B cell (primary cell): Measurements from ENCODE around the gene PLCB1. TPM values are rescaled to one million over a fixed set of nuclear protein-coding genes. Genes with fewer than 3 reads are reported as not detected.

Experiments used
- ATAC-seq: fragments of 200-7000 bp; cut with Tn5 transposase; one replicate; pipeline ENCODE4 v1.10.0; 2021; ENCODE audit warnings: low read depth, mild to moderate bottlenecking, moderate number of reproducible peaks, moderate library complexity
- CTCF ChIA-PET: fragments of 350-600 bp; sonication (Branson Sonifier 250); formaldehyde crosslinking; loops from one replicate; lab custom pipeline; 2021; ENCODE audit warnings: antibody characterized with exemption, inconsistent platforms; lab: Charles Lee
- POLR2A ChIA-PET: fragments of 350-600 bp; sonication (Branson Sonifier 250); formaldehyde crosslinking; loops from one replicate; lab custom pipeline; 2021; ENCODE audit warnings: antibody characterized with exemption; lab: Charles Lee
- DNase-seq: peaks from one replicate; pipeline ENCODE4 v3.0.0; 2013
- H2AFZ ChIP-seq: 2 replicates; pipeline ENCODE4 v1.6.1; 2012; ENCODE audit warnings: mild to moderate bottlenecking, low read depth, low read length; ENCODE audit not compliant: insufficient read depth, poor library complexity, severe bottlenecking
- H3K27ac ChIP-seq, 2 donors: 1 replicate in 1 of 2; 2 replicates in 1 of 2; pipeline ENCODE4 v1.5.1; 2012 to 2013; ENCODE audit warnings: low read length in 2 of 2, mild to moderate bottlenecking in 2 of 2, moderate library complexity in 1 of 2
- H3K27me3 ChIP-seq, 4 experiments: fragments of 200-600 bp in 1 of 4; sonication (generic) in 1 of 4; replicated peaks in 1 of 4; 1 replicate in 2 of 4; 2 replicates in 2 of 4; pipeline versions ENCODE4 v1.6.1 to v1.7.0; 2013 to 2016; ENCODE audit warnings: low read length in 3 of 4, mild to moderate bottlenecking in 2 of 4, mixed read lengths in 1 of 4, moderate library complexity in 1 of 4; ENCODE audit not compliant: insufficient read depth in 4 of 4, control insufficient read depth in 3 of 4; ENCODE audit errors: control extremely low read depth in 1 of 4
- H3K36me3 ChIP-seq, 2 experiments: replicated peaks in 1 of 2; 1 replicate in 1 of 2; 2 replicates in 1 of 2; pipeline versions ENCODE4 v1.6.1 to v1.7.1; 2013; ENCODE audit warnings: low read length in 1 of 2; ENCODE audit not compliant: insufficient read depth in 2 of 2, control insufficient read depth in 1 of 2; ENCODE audit errors: control extremely low read depth in 1 of 2, extremely low read depth in 1 of 2
- H3K4me1 ChIP-seq, 2 donors: fragments of 200-600 bp in 1 of 2; sonication (generic) in 1 of 2; 1 replicate in 1 of 2; 2 replicates in 1 of 2; pipeline versions ENCODE4 v1.5.1 to v1.6.1; 2013 to 2017; ENCODE audit warnings: low read length in 2 of 2; ENCODE audit not compliant: control insufficient read depth in 2 of 2, insufficient read depth in 2 of 2
- H3K4me2 ChIP-seq: replicated peaks from 2 replicates; pipeline ENCODE3; 2012; ENCODE audit warnings: mild to moderate bottlenecking, low read depth, low read length; ENCODE audit not compliant: poor library complexity, severe bottlenecking
- H3K4me3 ChIP-seq, 5 experiments: fragments of 200-600 bp in 1 of 5; sonication (generic) in 1 of 5; 1 replicate in 3 of 5; 2 replicates in 2 of 5; pipeline versions ENCODE4 v1.5.1 to v1.7.0; 2011 to 2016; ENCODE audit warnings: low read length in 4 of 5, mild to moderate bottlenecking in 4 of 5, low read depth in 2 of 5, control low read depth in 1 of 5, moderate library complexity in 1 of 5; ENCODE audit not compliant: insufficient read depth in 1 of 5; ENCODE audit errors: control extremely low read depth in 1 of 5, extremely low read depth in 1 of 5
- H3K79me2 ChIP-seq: fragments of 200-600 bp; sonication (generic); one replicate; pipeline ENCODE4 v1.6.0; 2016; ENCODE audit warnings: low read length; ENCODE audit not compliant: control insufficient read depth, insufficient read depth
- H3K9ac ChIP-seq: fragments of 200-600 bp; sonication (generic); 2 replicates; pipeline ENCODE4 v1.6.1; 2017; ENCODE audit warnings: mild to moderate bottlenecking, low read length, moderate library complexity
- H3K9me3 ChIP-seq, 3 donors: one replicate each; pipeline versions ENCODE4 v1.6.1 to v1.7.1; 2013; ENCODE audit warnings: low read length in 2 of 3; ENCODE audit not compliant: control insufficient read depth in 2 of 3, insufficient read depth in 1 of 3; ENCODE audit errors: control extremely low read depth in 1 of 3
- H4K20me1 ChIP-seq: 2 replicates; pipeline ENCODE4 v1.6.0; 2012; ENCODE audit warnings: mild to moderate bottlenecking, low read length; ENCODE audit not compliant: insufficient read depth, control insufficient read depth, poor library complexity, severe bottlenecking
- H3K27ac Mint-ChIP-seq: one replicate; pipeline ENCODE4 v1.8.0; 2021; ENCODE audit warnings: mixed read lengths
- H3K27me3 Mint-ChIP-seq: one replicate; pipeline ENCODE4 v1.8.0; 2021; ENCODE audit warnings: mixed read lengths
- H3K4me1 Mint-ChIP-seq: one replicate; pipeline ENCODE4 v1.8.0; 2021; ENCODE audit warnings: mixed read lengths
- H3K4me3 Mint-ChIP-seq: one replicate; pipeline ENCODE4 v1.8.0; 2021; ENCODE audit warnings: mixed read lengths
- H3K9me3 Mint-ChIP-seq: one replicate; pipeline ENCODE4 v1.8.0; 2022; ENCODE audit warnings: mixed read lengths; ENCODE audit not compliant: insufficient read depth
- CTCF ChIP-seq: fragments of 200-600 bp; IDR thresholded peaks from one replicate; pipeline ENCODE4 v1.8.0; 2022; ENCODE audit warnings: antibody characterized with exemption, mild to moderate bottlenecking
- EZH2 ChIP-seq: IDR thresholded peaks from 2 replicates; pipeline ENCODE4 v1.6.1; 2012; ENCODE audit warnings: borderline replicate concordance, low read depth, mild to moderate bottlenecking, moderate library complexity, low read length; ENCODE audit not compliant: insufficient read depth, poor library complexity, severe bottlenecking
- WGBS: methylation state at CpG from one replicate; pipeline ENCODE4 v1.1.5; 2013; ENCODE audit warnings: missing lambda C conversion rate; ENCODE audit not compliant: insufficient coverage; 5-methylcytosine and 5-hydroxymethylcytosine counted together
- intact Hi-C: fragments of 100-400 bp; cut with micrococcal nuclease; formaldehyde crosslinking; loops from one replicate; pipeline ENCODE4 v1.10.0; 2022
- polyA plus RNA-seq: library from polyadenylated mRNA; depleted of rRNA; stranded (reverse); fragments of >200 nt; gene quantifications from 2 replicates; pipeline ENCODE4 v1.2.3, GENCODE V29; 2012
- total RNA-seq, 2 donors: library from RNA; stranded (reverse); fragments of 120-200 nt in 1 of 2; gene quantifications; 1 replicate in 1 of 2; 2 replicates in 1 of 2; pipeline versions ENCODE4 v1.2.3 to v1.2.4, GENCODE V29; 2013 to 2022

PLCB1 gene
- total and polyA plus RNA-seq, 2 donors (not counting 1 experiment from before 2014, with no cell fraction given) = 0.18 to 0.47 TPM

- Histone ChIP-seq H3K4me2 (no peak overlapping the region), H3K4me1 (no peaks in the 10 kb centered on the region), H3K79me2 (no peaks in the 10 kb centered on the region), H3K9me3 (no peaks in the 10 kb centered on the region), H3K9ac (no peak overlapping the region), H2AFZ (no peak overlapping the region), H4K20me1 (no peaks in the 10 kb centered on the region), H3K27me3 (no peaks in the 10 kb centered on the region), H3K27ac (no peak overlapping the region), H3K4me3 (no peak overlapping the region), H3K36me3 (no peaks in the 10 kb centered on the region)
- Mint-ChIP-seq H3K27ac (no peak overlapping the region), H3K9me3 (no peaks in the 10 kb centered on the region), H3K4me1 (no peaks in the 10 kb centered on the region), H3K4me3 (no peak overlapping the region), H3K27me3 (peaks cover 3% of the 10 kb centered on the region)
- ATAC-seq (no peak), DNase-seq (no peak)
- TF ChIP-seq CTCF (no peak), EZH2 (no peak)
- intact Hi-C loops = no loop called here
- no CpG with 5 or more reads among the region's 3 CpGs for WGBS
- ChIA-PET POLR2A (no interaction called here), CTCF (no interaction called here)
Observed at GRCh38 chr20:8433291-8433690, 301.2 kb downstream of the PLCB1 start.

DNA sequence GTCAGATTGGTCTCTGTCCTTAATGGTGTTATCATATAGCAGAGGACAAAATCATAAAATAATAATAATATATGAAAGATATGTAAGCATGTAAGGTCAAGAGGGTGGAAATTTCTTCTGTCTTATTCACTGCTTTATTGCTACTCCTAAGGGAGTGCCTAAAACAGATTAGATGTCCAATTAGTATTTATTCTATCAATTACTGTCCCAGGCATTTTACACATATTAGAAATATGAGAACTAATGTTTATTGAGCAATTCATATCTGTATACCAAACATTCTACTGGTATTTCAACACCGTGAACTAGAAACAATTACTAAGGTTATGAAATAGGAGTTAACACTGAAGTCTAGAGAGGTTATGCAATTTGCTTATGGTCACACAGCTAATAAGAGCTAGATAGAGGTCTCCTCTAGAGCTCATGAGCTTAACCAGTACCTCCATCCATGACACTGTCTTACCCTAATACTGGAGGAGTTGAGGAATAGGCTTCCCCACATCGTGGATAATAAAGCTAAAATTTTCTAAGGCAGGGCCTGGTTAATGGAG is 302.3 kb downstream of the PLCB1 start:
- no peaks in the 10 kb centered on the region for H3K36me3 ChIP-seq
- H3K9ac ChIP-seq = no peak overlapping the region
- intact Hi-C loops = no loop called here
- Mint-ChIP-seq H3K9me3 (no peaks in the 10 kb centered on the region), H3K27me3 (no peaks in the 10 kb centered on the region), H3K27ac (no peak overlapping the region), H3K4me3 (no peak overlapping the region), H3K4me1 (no peaks in the 10 kb centered on the region)
- no peaks in the 10 kb centered on the region for H3K79me2 ChIP-seq
- no peak overlapping the region for H3K27ac ChIP-seq
- ATAC-seq = no peak
- no peaks in the 10 kb centered on the region for H3K4me1 ChIP-seq
- no peak overlapping the region for H2AFZ ChIP-seq
- ChIA-PET CTCF (no interaction called here), POLR2A (no interaction called here)
- no peaks in the 10 kb centered on the region for H4K20me1 ChIP-seq
- no peak overlapping the region for H3K4me3 ChIP-seq
- H3K4me2 ChIP-seq = no peak overlapping the region
- WGBS = no CpG with 5 or more reads among the region's 2 CpGs
- H3K27me3 ChIP-seq = no peaks in the 10 kb centered on the region
- H3K9me3 ChIP-seq = no peaks in the 10 kb centered on the region
- no peak for DNase-seq
- TF ChIP-seq CTCF = no peak
- no peak for TF ChIP-seq EZH2
